Natural killer cell (primary cell): Measurements from ENCODE around the gene CARD11. TPM values are rescaled to one million over a fixed set of nuclear protein-coding genes. Genes with fewer than 3 reads are reported as not detected.

Experiments used
- ATAC-seq, 3 donors: fragments of 150-1000 bp in 2 of 3; fragments of 200-7000 bp in 1 of 3; cut with Tn5 transposase; 1 replicate in 1 of 3; 2 replicates in 2 of 3; pipeline ENCODE4 v1.10.0; 2021; ENCODE audit warnings: mild to moderate bottlenecking in 2 of 3, moderate library complexity in 2 of 3
- DNase-seq, 2 donors: peaks; one replicate each; pipeline versions ENCODE4 v3.0.0 to v3.0.0-alpha.2; 2013 to 2021; ENCODE audit warnings: mixed read lengths in 1 of 2
- H3K27ac ChIP-seq: one replicate; pipeline ENCODE4 v1.5.1; 2013; ENCODE audit warnings: mild to moderate bottlenecking, low read length
- H3K27me3 ChIP-seq: one replicate; pipeline ENCODE4 v1.6.1; 2013; ENCODE audit warnings: low read length; ENCODE audit not compliant: control insufficient read depth, insufficient read depth
- H3K36me3 ChIP-seq: one replicate; pipeline ENCODE4 v1.6.1; 2013; ENCODE audit warnings: low read length; ENCODE audit not compliant: control insufficient read depth, insufficient read depth
- H3K4me1 ChIP-seq: one replicate; pipeline ENCODE4 v1.6.1; 2013; ENCODE audit warnings: low read length; ENCODE audit not compliant: control insufficient read depth, insufficient read depth
- H3K4me3 ChIP-seq: one replicate; pipeline ENCODE4 v1.5.1; 2013; ENCODE audit warnings: low read length
- H3K9me3 ChIP-seq: one replicate; pipeline ENCODE4 v1.6.1; 2013; ENCODE audit warnings: low read length; ENCODE audit not compliant: control insufficient read depth, insufficient read depth
- H3K27ac Mint-ChIP-seq, 2 donors: one replicate each; pipeline ENCODE4 v1.8.0; 2022; ENCODE audit warnings: mild to moderate bottlenecking in 2 of 2, mixed read lengths in 2 of 2, moderate library complexity in 1 of 2
- H3K27me3 Mint-ChIP-seq, 2 donors: one replicate each; pipeline ENCODE4 v1.8.0; 2022; ENCODE audit warnings: low read depth in 2 of 2, mixed read lengths in 2 of 2
- H3K36me3 Mint-ChIP-seq: one replicate; pipeline ENCODE4 v1.8.0; 2022; ENCODE audit warnings: mixed read lengths
- H3K4me1 Mint-ChIP-seq, 2 donors: one replicate each; pipeline ENCODE4 v1.8.0; 2022; ENCODE audit warnings: mixed read lengths in 2 of 2
- H3K4me3 Mint-ChIP-seq: one replicate; pipeline ENCODE4 v1.8.0; 2022; ENCODE audit warnings: mild to moderate bottlenecking, moderate library complexity, mixed read lengths
- H3K9me3 Mint-ChIP-seq, 2 donors: one replicate each; pipeline ENCODE4 v1.8.0; 2022; ENCODE audit warnings: mixed read lengths in 2 of 2
- CTCF ChIP-seq: fragments of 200-600 bp; IDR thresholded peaks from one replicate; pipeline ENCODE4 v1.8.0; 2022; ENCODE audit warnings: antibody characterized with exemption
- WGBS: methylation state at CpG from one replicate; pipeline ENCODE4 v1.1.7; 2013; ENCODE audit warnings: missing lambda C conversion rate; ENCODE audit not compliant: insufficient coverage; 5-methylcytosine and 5-hydroxymethylcytosine counted together
- intact Hi-C: fragments of 100-400 bp; cut with micrococcal nuclease; formaldehyde crosslinking; loops from one replicate; pipeline ENCODE4 v1.14.2; 2022
- total RNA-seq, 4 donors: library from RNA; stranded (reverse); fragments of 120-200 nt in 1 of 4; gene quantifications; one replicate each; pipeline versions ENCODE4 v1.2.3 to v1.2.4, GENCODE V29; 2013 to 2022

Gene CARD11
- total RNA-seq, 3 donors from 2014 or later (not counting 1 experiment from before 2014, with no cell fraction given) = 196 to 233 (median 199) TPM

- H3K9me3 ChIP-seq = no peaks in the 10 kb centered on the region
- Mint-ChIP-seq H3K4me3 (peak overlapping the region; percentile 33), H3K9me3 (peaks cover 2 to 3% of the 10 kb centered on the region in 2 donors), H3K4me1 (peaks cover 49 to 58% of the 10 kb centered on the region in 2 donors), H3K36me3 (peaks cover 21% of the 10 kb centered on the region), H3K27me3 (no peaks in the 10 kb centered on the region), H3K27ac (peak overlapping the region; percentile 9 to 60)
- ATAC-seq (no peak), DNase-seq (no peak)
- TF ChIP-seq CTCF = no peak
- no peaks in the 10 kb centered on the region for H3K27me3 ChIP-seq
- no peak overlapping the region for H3K4me3 ChIP-seq
- no peaks in the 10 kb centered on the region for H3K36me3 ChIP-seq
- intact Hi-C loops = no loop called here
- H3K27ac ChIP-seq = no peak overlapping the region
- peaks cover 43% of the 10 kb centered on the region for H3K4me1 ChIP-seq
- WGBS = 80% methylated on average over 5 of the region's 6 CpGs
Measured at GRCh38 chr7:3073763-3074458, 30.2 kb upstream of the CARD11 start.

DNA sequence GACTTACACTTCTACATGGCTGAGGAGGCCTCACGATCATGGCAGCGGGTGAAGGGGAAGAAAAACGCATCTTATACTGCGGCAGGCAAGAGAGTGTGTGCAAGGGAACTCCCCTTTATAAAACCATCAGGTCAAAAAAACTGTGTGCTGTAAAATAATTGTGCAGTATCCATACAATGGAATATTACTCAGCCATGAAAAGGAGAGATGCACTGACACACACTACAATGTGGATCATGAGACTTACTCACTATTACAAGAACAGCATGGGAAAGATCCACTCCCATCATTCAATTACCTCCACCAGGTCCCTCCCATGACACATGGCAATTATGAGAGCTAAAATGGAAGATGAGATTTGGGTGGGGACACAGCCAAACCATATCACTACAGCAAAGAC lies 27.2 kb upstream of the CARD11 start:
- Histone ChIP-seq H3K9me3 (no peaks in the 10 kb centered on the region), H3K27me3 (no peaks in the 10 kb centered on the region), H3K27ac (peak overlapping the region; percentile 78), H3K4me1 (peaks cover 73% of the 10 kb centered on the region), H3K4me3 (no peak overlapping the region), H3K36me3 (no peaks in the 10 kb centered on the region)
- H3K9me3 Mint-ChIP-seq = peaks cover 2 to 3% of the 10 kb centered on the region in 2 donors
- intact Hi-C loops = no loop called here
- peaks cover 76 to 83% of the 10 kb centered on the region in 2 donors for H3K4me1 Mint-ChIP-seq
- peaks cover 13% of the 10 kb centered on the region for H3K36me3 Mint-ChIP-seq
- WGBS = no CpG with 5 or more reads among the region's 4 CpGs
- H3K27me3 Mint-ChIP-seq = no peaks in the 10 kb centered on the region
- DNase-seq (no peak), ATAC-seq (no peak)
- no peak for TF ChIP-seq CTCF
- H3K4me3 Mint-ChIP-seq = no peak overlapping the region
- peak overlapping the region; percentile 89 to 93 for H3K27ac Mint-ChIP-seq

GRCh38 chr7:3069771-3070449 lies 26.2 kb upstream of the CARD11 start:
- Histone ChIP-seq H3K27ac (peak overlapping the region; percentile 78), H3K36me3 (no peaks in the 10 kb centered on the region), H3K4me3 (no peak overlapping the region), H3K27me3 (no peaks in the 10 kb centered on the region), H3K9me3 (no peaks in the 10 kb centered on the region), H3K4me1 (peaks cover 83% of the 10 kb centered on the region)
- H3K27ac Mint-ChIP-seq = peak overlapping the region; percentile 89 to 93
- peaks cover 2 to 3% of the 10 kb centered on the region in 2 donors for H3K9me3 Mint-ChIP-seq
- intact Hi-C loops = loop anchor here (2.0 to 5.0 kb wide), 4 partner anchors 38 to 167 kb away; no protein-coding TSS in a partner anchor
- WGBS = 29% methylated on average over 7 of the region's 10 CpGs
- H3K4me1 Mint-ChIP-seq = peaks cover 86 to 93% of the 10 kb centered on the region in 2 donors
- peaks cover 13% of the 10 kb centered on the region for H3K36me3 Mint-ChIP-seq
- H3K4me3 Mint-ChIP-seq = peak overlapping the region; percentile 85
- no peak for TF ChIP-seq CTCF
- DNase-seq = peak; percentile 44 to 61
- no peaks in the 10 kb centered on the region for H3K27me3 Mint-ChIP-seq
- ATAC-seq = peak; percentile 44 to 74 (median 74)
